ENCODE measurements around the gene FAM81A.

The FAM81A gene

DNA sequence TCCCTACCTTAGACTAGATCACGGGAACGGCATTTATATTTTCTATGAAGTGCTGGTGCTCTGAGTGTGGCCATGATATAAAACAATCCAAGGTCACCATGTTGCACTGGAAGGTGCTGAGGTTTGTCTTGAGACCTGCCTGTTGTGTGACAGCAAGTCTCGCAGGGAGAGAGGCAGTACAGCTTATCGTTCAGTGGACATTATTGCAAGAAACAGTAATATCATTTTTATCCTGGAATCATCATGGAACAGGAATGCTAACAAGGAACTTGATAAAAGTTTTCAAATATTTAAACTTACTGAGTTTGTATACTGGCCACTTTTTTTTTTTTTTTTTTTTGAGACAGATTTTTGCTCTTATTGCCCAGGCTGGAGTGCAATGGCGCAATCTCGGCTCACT lies 133.6 kb downstream of the FAM81A start:
- DNase-seq = no peak
